Keratinocyte (primary cell): Measurements from ENCODE around the gene YPEL3.

Source experiments
- EZH2 ChIP-seq: IDR thresholded peaks from one replicate; pipeline ENCODE4 v1.6.1; 2012; ENCODE audit warnings: inconsistent platforms, mild to moderate bottlenecking, low read length, moderate library complexity
- TF ChIP-seq, protein P1 (sequence below), 3 experiments: IDR thresholded peaks in 1 of 3; conservative IDR thresholded peaks in 1 of 3; optimal IDR thresholded peaks in 1 of 3; 2 replicates in 2 of 3; 3 replicates in 1 of 3; pipeline versions ENCODE3 to v1.5.1; 2011; ENCODE audit warnings: low read length in 3 of 3, mild to moderate bottlenecking in 3 of 3, moderate library complexity in 2 of 3, control low read depth in 1 of 3, inconsistent platforms in 1 of 3; ENCODE audit not compliant: insufficient read depth in 2 of 3; ENCODE audit errors: extremely low read depth in 1 of 3

- TF ChIP-seq, protein P1, sequence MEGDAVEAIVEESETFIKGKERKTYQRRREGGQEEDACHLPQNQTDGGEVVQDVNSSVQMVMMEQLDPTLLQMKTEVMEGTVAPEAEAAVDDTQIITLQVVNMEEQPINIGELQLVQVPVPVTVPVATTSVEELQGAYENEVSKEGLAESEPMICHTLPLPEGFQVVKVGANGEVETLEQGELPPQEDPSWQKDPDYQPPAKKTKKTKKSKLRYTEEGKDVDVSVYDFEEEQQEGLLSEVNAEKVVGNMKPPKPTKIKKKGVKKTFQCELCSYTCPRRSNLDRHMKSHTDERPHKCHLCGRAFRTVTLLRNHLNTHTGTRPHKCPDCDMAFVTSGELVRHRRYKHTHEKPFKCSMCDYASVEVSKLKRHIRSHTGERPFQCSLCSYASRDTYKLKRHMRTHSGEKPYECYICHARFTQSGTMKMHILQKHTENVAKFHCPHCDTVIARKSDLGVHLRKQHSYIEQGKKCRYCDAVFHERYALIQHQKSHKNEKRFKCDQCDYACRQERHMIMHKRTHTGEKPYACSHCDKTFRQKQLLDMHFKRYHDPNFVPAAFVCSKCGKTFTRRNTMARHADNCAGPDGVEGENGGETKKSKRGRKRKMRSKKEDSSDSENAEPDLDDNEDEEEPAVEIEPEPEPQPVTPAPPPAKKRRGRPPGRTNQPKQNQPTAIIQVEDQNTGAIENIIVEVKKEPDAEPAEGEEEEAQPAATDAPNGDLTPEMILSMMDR (optimal IDR thresholded peaks at IDR 0.05 in 1 of 3, IDR thresholded peaks at IDR 0.05 in 1 of 3, conservative IDR thresholded peaks at IDR 0.05 in 1 of 3; ENCODE audit: extremely low read depth in 1 of 3, insufficient read depth in 2 of 3, low read length in 3 of 3) = no peak
- TF ChIP-seq EZH2 = no peak
Measured at GRCh38 chr16:30095166-30096078, 591 bp downstream of the YPEL3 start.
